IPS DF 19.7 (cell line): ENCODE data around the gene CPN2.

Experiments used
- DNase-seq: peaks from one replicate; pipeline ENCODE4 v3.0.0-alpha.2; 2013; ENCODE audit warnings: low read depth, low spot score

The CPN2 gene

DNA sequence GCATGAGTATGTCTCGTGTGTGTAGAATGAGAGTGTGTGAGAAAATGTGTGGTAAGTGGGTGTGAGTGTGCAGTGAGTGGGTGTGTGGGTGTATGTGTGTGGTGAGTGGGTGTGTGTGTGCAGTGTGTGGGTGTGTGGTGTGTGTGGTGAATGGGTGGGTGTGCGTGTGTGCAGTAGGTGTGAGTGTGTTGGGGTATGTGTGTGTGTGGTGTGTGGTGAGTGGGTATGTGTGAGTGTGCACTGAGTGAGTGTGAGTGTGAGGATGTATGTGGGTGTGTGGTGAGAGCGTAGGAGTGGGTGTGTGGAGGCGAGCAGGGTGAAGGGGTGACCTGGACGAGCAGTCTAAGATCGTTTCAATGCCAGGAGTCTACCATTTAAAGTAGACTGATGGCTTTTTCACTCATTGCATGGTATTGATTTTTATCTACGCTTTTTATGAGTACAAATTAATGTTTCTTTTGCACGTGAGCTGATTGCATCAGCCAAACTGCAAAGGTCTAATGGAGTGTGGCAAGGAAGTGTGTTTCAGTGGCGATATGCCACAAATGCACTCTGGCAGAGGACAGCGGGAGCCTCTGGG lies 1.6 kb upstream of the CPN2 start:
- DNase-seq = no peak

DNA sequence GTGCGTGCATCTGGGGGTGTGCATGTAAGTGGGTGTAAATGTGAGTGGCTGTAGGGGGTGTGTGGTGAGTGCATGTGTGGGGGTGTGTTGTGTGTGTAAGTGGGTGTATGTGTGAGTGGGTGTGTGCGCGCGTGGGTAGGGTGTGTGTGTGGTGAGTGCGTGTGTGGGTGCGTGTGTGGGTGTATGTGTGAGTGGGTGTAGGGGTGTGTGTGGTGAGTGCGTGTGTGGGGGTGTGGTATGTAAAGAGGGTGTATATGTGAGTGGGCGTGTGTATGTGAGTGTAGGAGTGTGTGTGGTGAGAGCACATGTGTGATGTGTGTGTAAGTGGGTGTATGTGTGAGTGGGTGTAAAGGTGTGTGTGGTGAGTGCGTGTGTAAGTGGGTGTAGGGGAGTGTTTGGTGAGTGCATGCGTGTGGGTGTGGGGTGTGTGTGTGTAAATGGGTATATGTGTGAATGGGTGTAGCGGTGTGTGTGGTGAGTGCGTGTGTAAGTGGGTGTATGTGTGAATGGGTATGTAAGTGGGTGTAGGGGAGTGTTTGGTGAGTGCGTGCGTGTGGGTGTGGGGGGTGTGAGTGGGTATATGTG lies 916 bp upstream of the CPN2 start:
- DNase-seq = no peak

DNA sequence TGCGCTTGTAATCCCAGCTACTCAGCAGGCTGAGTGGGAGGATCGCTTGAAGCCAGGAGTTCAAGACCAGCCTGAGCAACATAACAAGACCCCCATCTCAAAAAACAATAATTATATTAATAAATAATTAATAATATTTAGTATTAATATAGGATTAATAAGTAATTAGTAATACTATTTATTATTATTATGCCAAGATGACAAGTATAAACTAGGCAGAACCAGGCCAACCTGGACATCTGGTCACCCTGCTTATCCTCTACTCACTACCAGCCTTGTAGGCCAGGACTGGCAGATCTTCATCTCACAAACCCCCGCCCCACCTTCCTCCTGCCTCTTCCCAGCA lies 429 bp downstream of the CPN2 start:
- DNase-seq = no peak

DNA sequence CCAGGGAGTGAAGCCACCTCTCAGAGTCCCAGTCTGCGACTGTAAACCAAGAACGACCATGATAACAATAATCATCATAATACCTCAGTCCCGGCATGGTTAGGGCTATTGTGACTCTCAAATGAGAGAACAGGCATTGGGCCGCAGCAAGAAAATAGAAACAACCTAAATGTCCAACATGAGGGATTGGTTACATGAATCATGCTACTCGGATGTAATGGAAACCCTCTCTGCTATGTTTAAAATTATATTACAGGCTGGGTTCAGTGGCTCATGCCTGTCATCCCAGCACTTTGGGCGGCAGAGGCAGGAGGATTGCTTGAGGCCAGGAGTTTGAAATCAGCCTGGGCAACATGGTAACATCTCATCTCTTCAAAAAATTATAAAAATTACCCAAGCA lies 2.8 kb downstream of the CPN2 start:
- DNase-seq = no peak

DNA sequence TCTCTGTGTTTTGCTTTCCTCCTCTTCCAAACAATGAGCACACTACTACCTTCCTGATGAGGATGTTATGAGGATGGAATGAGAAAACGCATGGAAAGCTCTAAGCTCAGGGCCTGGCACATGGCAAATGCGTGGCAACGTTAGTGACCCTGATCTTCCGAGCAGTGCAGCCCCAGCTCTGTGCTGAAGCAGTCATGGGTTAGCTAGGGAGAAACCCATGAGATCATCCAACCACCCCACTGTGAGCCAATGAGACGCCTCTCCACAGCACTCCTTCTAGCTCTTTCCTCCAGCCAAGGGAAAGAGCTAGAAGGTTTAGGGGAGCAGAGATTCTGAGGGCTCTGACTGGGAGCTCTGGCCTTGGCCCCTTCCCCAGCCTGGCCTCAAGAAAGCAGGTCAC lies 4.5 kb downstream of the CPN2 start:
- no peak for DNase-seq

- no peak for DNase-seq
Observed at GRCh38 chr3:194346035-194346434, 5.1 kb downstream of the CPN2 start.

GRCh38 chr3:194344012-194344411 lies 7.1 kb downstream of the CPN2 start:
- no peak for DNase-seq

GRCh38 chr3:194343561-194343893 lies 7.6 kb downstream of the CPN2 start:
- no peak for DNase-seq

DNA sequence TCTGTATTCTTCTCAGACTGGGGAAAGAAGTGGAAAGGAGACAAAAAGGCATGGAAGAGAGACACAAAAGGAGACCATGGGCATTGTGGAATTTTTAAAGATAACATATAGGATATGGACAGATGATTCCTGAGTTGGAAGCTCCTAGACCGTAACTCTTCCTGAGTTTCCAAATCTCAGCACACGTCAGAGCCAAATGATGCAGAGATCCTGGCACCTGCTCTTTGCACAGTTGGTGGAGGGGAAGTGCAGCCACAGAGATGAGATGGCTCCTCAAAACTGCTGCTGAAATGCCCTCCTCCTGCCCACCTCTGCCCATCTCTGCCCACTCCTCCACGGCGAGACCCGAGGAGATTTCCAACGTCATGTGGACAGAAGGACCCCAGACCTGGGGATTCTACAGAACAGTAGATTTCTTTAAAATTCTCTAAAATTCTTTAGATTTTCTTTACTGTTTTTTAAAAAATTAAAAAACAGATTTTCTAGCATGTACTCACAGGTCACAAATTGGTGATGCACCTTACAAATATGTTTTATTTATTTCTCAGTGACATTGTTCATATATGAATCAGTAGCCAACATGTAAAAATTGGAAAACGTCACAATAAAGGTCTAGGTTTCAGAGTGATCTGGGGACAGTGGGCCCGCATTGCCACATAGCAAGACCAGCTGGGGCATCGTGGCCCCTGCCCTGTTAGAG lies 8.1 kb downstream of the CPN2 start:
- DNase-seq = no peak

DNA sequence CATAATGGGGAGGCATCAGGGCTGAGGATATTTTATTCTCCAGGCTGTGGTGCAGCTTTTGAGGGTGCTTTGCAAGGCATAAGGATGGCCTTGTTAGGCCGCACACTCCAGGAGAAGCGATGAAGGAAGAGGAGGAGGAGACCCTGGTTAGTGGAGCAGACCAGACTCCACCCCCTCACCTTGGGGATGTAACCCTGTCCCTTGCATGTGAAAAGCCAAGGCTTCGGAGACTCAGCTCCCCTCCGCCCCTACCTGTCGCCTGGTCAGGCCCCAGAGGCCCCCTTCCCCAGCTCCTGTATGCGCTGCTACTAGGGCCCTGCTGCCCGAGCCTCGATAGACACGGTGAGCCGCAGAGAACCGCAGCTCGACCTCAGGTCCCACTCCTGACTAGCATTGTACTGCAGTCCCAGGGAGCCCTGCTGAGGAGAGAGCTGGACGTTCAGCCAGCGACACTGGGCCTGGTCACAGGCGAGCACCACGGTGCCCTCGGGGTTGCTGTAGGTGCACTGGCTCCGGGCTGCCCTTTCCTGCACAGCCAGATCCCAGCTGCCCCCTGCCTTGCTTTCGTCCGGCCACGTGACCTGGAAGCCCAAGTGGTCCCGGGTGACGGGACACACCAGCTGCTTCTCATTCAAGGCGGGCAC lies 10.2 kb downstream of the CPN2 start:
- no peak for DNase-seq

GRCh38 chr3:194339840-194340239 lies 11.3 kb downstream of the CPN2 start:
- DNase-seq = no peak

DNA sequence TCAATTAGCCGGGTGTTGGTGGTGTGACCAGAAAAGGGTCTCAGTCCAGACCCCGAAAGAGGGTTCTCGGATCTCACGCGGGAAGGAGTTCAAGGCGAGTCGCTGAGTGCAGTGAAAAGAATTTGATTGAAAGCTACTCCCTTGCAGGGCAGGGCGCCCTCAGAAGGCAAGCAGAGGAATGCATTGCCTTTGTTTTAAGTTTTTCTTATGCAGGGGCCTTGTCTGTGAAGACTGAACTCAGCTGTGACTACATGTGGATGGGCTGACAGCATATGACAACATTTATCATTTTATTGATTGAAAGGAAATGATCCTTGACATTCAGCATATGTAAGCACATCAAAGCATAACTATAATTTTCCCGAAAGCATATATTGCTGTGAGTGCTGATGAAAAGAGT lies 11.8 kb downstream of the CPN2 start:
- DNase-seq = no peak

DNA sequence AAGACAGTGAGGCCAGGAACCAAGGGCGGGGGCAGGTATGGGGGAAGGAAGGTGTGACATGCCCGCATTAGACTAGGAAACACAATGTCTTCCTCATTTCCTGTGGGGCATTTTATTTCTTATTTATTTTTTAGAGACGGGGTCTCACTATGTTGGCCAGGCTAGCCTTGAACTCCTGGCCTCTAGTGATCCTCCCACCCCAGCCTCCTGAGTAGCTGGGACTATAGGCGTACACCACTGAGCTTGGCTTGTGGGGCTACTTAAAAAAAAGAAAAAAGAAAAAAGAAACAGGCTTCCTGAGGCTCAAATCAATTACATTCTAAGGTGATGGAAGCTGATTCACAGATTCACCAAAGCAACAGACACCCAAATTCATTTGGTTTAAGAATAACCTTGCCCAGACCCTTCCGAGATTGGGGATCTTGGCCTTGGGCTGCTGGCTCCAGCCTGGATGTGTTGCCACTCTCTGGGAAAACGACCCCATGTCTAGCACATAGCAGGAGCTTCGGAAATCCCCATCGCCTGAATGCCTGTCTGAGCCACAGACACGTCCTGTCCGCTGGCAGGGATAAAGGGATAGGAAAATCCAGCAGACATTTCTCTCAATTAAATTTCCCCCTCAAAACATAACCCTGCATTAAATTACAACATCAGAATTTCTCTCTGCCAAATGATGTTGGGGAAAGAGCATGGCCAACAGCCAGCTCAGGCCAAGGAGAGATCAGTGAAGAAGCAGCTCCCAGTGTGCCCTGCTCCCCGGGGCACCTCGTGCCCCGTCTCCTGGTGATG lies 13.0 kb downstream of the CPN2 start:
- DNase-seq = no peak

- no peak for DNase-seq
Observed at GRCh38 chr3:194336601-194337355, 14.3 kb downstream of the CPN2 start.

- no peak for DNase-seq
Observed at GRCh38 chr3:194333981-194334320, 17.2 kb downstream of the CPN2 start.

- no peak for DNase-seq
Observed at GRCh38 chr3:194333212-194333980, 17.7 kb downstream of the CPN2 start.

DNA sequence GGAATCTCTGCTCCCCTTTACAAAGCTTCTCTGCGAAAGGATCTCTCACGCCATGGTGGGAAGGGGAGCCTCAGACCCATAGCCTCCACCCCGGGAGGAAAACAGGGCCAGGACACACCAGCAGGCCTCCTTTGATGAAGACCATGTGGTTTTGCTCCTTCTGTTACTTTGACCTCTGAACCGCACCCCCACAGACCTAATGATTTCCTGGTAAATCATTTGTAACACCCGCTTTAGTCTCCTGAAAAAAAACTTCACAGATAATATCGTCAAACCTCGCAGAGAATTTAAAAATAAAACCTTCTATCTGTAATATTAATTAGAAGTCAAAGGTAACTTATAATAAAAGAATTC lies 18.3 kb downstream of the CPN2 start:
- no peak for DNase-seq

DNA sequence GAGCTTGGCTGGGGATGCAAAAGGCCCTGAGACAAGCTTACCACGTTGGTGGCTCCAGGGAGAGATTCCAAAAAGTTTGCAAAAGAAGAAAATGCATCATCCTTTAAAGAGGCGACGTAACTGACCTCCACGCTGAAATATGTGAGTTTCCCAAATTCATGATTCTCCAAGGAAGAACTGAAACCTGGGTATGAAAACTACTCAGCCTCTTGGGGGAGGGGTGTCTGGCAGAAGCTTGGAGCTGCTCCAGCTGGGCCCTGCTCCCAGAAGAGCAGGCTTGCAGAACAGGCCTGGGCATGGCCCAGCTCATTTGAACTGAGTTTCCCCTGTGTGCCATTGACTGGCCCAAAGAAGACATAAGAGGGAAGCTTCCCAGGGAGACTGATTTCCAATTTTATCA lies 20.5 kb downstream of the CPN2 start:
- DNase-seq = no peak

DNA sequence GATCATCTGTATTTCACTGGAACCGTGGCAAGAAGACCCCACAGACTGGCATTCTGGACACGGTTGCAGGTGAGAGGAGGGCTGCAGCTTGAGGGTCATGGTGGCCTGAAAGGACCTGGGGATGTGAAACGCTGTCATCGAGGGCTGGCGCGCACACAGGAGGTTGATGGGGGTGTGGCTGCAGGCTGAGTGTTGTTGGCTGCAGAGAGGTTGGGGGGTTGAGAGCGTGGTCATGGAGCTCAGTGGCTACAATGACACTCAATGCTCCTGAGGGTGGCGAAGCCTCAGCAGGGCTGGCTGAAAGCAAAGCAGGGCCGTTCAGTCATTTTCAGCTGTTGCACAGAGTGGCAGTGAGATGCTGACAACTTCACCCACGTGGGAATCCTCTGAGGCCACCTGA lies 21.0 kb downstream of the CPN2 start:
- no peak for DNase-seq

DNA sequence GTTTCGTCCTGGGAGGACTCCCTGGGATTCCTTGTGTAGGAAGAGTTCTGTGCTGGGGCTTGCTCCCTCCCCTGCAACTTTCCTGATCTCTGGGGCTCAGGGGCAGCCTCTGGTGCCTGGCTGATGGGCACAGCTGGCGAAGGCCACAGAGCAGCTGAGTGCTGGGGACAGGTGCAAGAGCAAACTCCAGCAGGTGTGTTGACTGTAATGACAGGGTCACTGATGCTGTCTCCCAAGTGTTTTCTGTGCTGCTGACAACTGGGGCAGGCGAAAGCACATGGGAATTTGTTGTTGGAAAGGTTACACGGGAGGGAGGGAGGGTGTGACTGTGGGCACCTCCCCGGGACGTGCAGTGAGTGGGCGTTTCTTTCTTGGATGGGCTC lies 21.6 kb downstream of the CPN2 start:
- DNase-seq = no peak

GRCh38 chr3:194328942-194329582 lies 22.1 kb downstream of the CPN2 start:
- no peak for DNase-seq
